Sigmoid colon (tissue), 4 donors: ENCODE data around the gene FOXD4.
"Not testable (repeated sequence)": the region's sequence is repeated elsewhere in the genome, so short reads cannot be mapped to it uniquely, and the experiment has no call there.

ENCODE experiments used
- CTCF ChIP-seq, 4 experiments: fragments of 450-650 bp in 3 of 4; fragments of 200-600 bp in 1 of 4; IDR thresholded peaks; one replicate each; pipeline ENCODE4 v1.5.1; 2016 to 2019; ENCODE audit warnings: antibody characterized with exemption in 4 of 4, mild to moderate bottlenecking in 3 of 4, moderate library complexity in 2 of 4
- EP300 ChIP-seq, 4 donors: sonication (generic); formaldehyde crosslinking; IDR thresholded peaks; one replicate each; pipeline ENCODE4 v1.6.1; 2017; ENCODE audit warnings: antibody characterized with exemption in 4 of 4
- POLR2A ChIP-seq, 2 donors: fragments of 450-650 bp; IDR thresholded peaks; one replicate each; pipeline ENCODE4 v1.6.1; 2016; ENCODE audit warnings: antibody characterized with exemption in 2 of 2, mild to moderate bottlenecking in 2 of 2, moderate library complexity in 2 of 2

- not testable (repeated sequence) for TF ChIP-seq POLR2A, EP300, CTCF (IDR thresholded peaks at IDR 0.05)
These were observed 23.9 kb downstream of the FOXD4 start for GRCh38 chr9:94323-94722.
